ENCODE data around the gene MGRN1. TPM values are rescaled to one million over a fixed set of nuclear protein-coding genes. Genes with fewer than 3 reads are reported as not detected.

MGRN1 gene
- total and polyA plus RNA-seq, 2 of the 13 experiments (the other 11 are each of a cell fraction or from before 2014, with no cell fraction given) = 11.9 to 12.6 TPM

- TF ChIP-seq UBTF (CRISPR knock-in tag; IDR thresholded peaks at IDR 0.05) = peak; percentile 63
- TF ChIP-seq ZSCAN29 (CRISPR knock-in tag; conservative IDR thresholded peaks at IDR 0.05) = no peak
- TF ChIP-seq NCOA1 (CRISPR knock-in tag; IDR thresholded peaks at IDR 0.05) = no peak
- TF ChIP-seq RXRB (CRISPR knock-in tag; IDR thresholded peaks at IDR 0.05; ENCODE audit: borderline replicate concordance) = peak; percentile 67
- TF ChIP-seq PTBP1 (IDR thresholded peaks at IDR 0.05; ENCODE audit: low read depth, low read length, poor library complexity, severe bottlenecking) = no peak
- TF ChIP-seq HOXD1 (CRISPR knock-in tag; IDR thresholded peaks at IDR 0.05) = 0 out of 2 replicates have a peak, but pooled peaks have one; percentile 27
- TF ChIP-seq FOXP4 (CRISPR knock-in tag; IDR thresholded peaks at IDR 0.05) = 0 out of 2 replicates have a peak, but pooled peaks have one; percentile 30
- TF ChIP-seq SMAD3 (CRISPR knock-in tag; IDR thresholded peaks at IDR 0.05) = no peak
- TF ChIP-seq MATR3 (CRISPR knock-in tag; IDR thresholded peaks at IDR 0.05) = no peak
- TF ChIP-seq ZFY (CRISPR knock-in tag; IDR thresholded peaks at IDR 0.05) = peak; percentile 16; the same call in 1 of the 2 replicates
- TF ChIP-seq PCBP1 (IDR thresholded peaks at IDR 0.05; ENCODE audit: borderline replicate concordance, low read depth, low read length) = no peak
- no peak for TF ChIP-seq MAF1 (CRISPR knock-in tag; IDR thresholded peaks at IDR 0.05; ENCODE audit: borderline replicate concordance)
- TF ChIP-seq MTERF4 (CRISPR knock-in tag; IDR thresholded peaks at IDR 0.05) = no peak
- no peak for TF ChIP-seq U2AF1 (optimal IDR thresholded peaks at IDR 0.05; ENCODE audit: low read depth, low read length)
- TF ChIP-seq IKZF4 (CRISPR knock-in tag; IDR thresholded peaks at IDR 0.05; ENCODE audit: borderline replicate concordance, low read depth, not compliant biosample characterization) = no peak
- 0 out of 2 replicates have a peak, but pooled peaks have one; percentile 19 for TF ChIP-seq ONECUT2 (CRISPR knock-in tag; IDR thresholded peaks at IDR 0.05)
- no peak for TF ChIP-seq NFYB (CRISPR knock-in tag; IDR thresholded peaks at IDR 0.05)
- no peak for TF ChIP-seq ZMYM2 (CRISPR knock-in tag; IDR thresholded peaks at IDR 0.05)
- no peak for TF ChIP-seq MZF1 (CRISPR knock-in tag; IDR thresholded peaks at IDR 0.05; ENCODE audit: borderline replicate concordance)
- no peak; the same call in 1 of the 2 replicates for TF ChIP-seq BCL6 (CRISPR knock-in tag; IDR thresholded peaks at IDR 0.05)
- TF ChIP-seq TP53 (CRISPR knock-in tag; conservative IDR thresholded peaks at IDR 0.05) = peak; percentile 88
- TF ChIP-seq GATA4 (IDR thresholded peaks at IDR 0.05; ENCODE audit: borderline replicate concordance, low read depth) = 0 out of 2 replicates have a peak, but pooled peaks have one; percentile 7
- peak; percentile 66; the same call in 1 of the 2 replicates for TF ChIP-seq TFAP4 (IDR thresholded peaks at IDR 0.05; ENCODE audit: borderline replicate concordance, low read depth)
- peak; percentile 41; the same call in 1 of the 2 replicates for TF ChIP-seq HNF4G (IDR thresholded peaks at IDR 0.05; ENCODE audit: borderline replicate concordance, low read depth, low read length)
- TF ChIP-seq HNF4G (CRISPR knock-in tag; IDR thresholded peaks at IDR 0.05; ENCODE audit: borderline replicate concordance, low read depth) = peak; percentile 52
Measured at GRCh38 chr16:4618645-4619418, 5.8 kb upstream of the MGRN1 start (continued).

Measured in HepG2 (cell line).